Tibial nerve (tissue), 4 donors: Measurements from ENCODE around the gene SULT2A1.

ENCODE experiments used
- CTCF ChIP-seq, 5 experiments: fragments of 200-600 bp in 3 of 5; fragments of 450-650 bp in 2 of 5; sonication (generic) in 3 of 5; IDR thresholded peaks; one replicate each; pipeline ENCODE4 v1.5.1; 2016 to 2019; ENCODE audit warnings: antibody characterized with exemption in 5 of 5, mild to moderate bottlenecking in 3 of 5, moderate library complexity in 2 of 5
- EP300 ChIP-seq, 2 donors: sonication (generic); formaldehyde crosslinking; IDR thresholded peaks; one replicate each; pipeline ENCODE4 v1.6.1; 2017; ENCODE audit warnings: antibody characterized with exemption in 2 of 2, mild to moderate bottlenecking in 1 of 2
- POLR2A ChIP-seq, 2 donors: fragments of 450-650 bp; IDR thresholded peaks; one replicate each; pipeline ENCODE4 v1.6.1; 2017; ENCODE audit warnings: antibody characterized with exemption in 2 of 2, mild to moderate bottlenecking in 2 of 2, moderate library complexity in 2 of 2

- TF ChIP-seq POLR2A (IDR thresholded peaks at IDR 0.05) (no peak), CTCF (IDR thresholded peaks at IDR 0.05) (no peak), EP300 (IDR thresholded peaks at IDR 0.05) (no peak)
Observed at GRCh38 chr19:47896773-47897172, 10.7 kb upstream of the SULT2A1 start.
